ENCODE measurements around the gene CFAP74. TPM values are rescaled to one million over a fixed set of nuclear protein-coding genes. Genes with fewer than 3 reads are reported as not detected.
"Not testable (repeated sequence)": the region's sequence is repeated elsewhere in the genome, so short reads cannot be mapped to it uniquely, and the experiment has no call there.

Gene CFAP74
- total and polyA plus RNA-seq, 9 of the 15 experiments (the other 6 are each of a cell fraction or from before 2014, with no cell fraction given) = 0.03 to 0.15 (median 0.05) TPM; not detected in 6

DNA sequence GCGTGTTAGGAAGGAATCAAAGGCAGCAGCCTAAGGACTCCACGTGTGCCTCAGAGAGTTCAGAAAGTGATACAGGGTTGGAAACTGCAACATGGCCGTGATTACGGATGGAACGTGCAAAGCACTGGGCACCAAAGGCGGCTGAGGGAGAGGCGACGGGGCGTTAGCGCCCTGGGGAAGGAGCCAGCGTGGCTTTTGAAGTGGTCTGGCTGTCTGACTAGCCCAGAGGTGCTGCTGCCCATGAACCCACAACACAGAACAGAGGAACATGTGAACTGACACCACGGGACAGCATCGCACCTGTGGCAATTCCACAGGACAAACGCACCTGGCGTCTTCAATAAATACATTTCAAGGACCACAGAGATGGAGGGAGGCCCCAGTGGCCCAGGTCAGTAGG lies 66.5 kb downstream of the CFAP74 start:
- peaks cover 31 to 72% of the 10 kb centered on the region in 2 experiments for H3K27me3 ChIP-seq (ENCODE audit: control insufficient read depth in 2 of 2, insufficient read depth in 2 of 2, low read length in 2 of 2)

DNA sequence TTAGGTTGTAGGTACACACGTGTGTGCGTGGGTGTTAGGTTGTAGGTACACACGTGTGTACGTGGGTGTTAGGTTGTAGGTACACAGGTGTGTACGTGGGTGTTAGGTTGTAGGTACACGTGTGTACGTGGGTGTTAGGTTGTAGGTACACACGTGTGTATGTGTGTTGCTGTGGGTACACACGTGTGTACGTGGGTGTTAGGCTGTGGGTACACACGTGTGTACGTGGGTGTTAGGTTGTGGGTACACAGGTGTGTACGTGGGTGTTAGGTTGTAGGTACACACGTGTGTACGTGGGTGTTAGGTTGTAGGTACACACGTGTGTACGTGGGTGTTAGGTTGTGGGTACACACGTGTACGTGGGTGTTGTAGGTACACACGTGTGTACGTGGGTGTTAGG lies 68.7 kb downstream of the CFAP74 start:
- H3K4me3 ChIP-seq; H3K9ac ChIP-seq (ENCODE audit: insufficient read depth in 1 of 2, low read depth in 2 of 2, low read length in 2 of 2); intact Hi-C loops (cut with micrococcal nuclease); H3K9me1 ChIP-seq (ENCODE audit: control insufficient read depth, insufficient read depth, low read length); H2AFZ ChIP-seq (ENCODE audit: low read depth, low read length); H3K4me2 ChIP-seq (ENCODE audit: insufficient read depth, low read length); H3K36me3 ChIP-seq (ENCODE audit: control insufficient read depth, insufficient read depth, low read length); ATAC-seq; H4K20me1 ChIP-seq (replicated peaks; ENCODE audit: control insufficient read depth, insufficient read depth, low read length); CTCF ChIA-PET (ENCODE audit: low intra/inter-chr PET ratio); POLR2A ChIA-PET; BruUV-seq (replicated peaks); H3K9me3 ChIP-seq (replicated peaks; ENCODE audit: control insufficient read depth, insufficient read depth, low read depth, low read length); H3K79me2 ChIP-seq (ENCODE audit: control insufficient read depth, insufficient read depth, low read length); DNase-seq (ENCODE audit: extremely low read depth in 1 of 4, low spot score in 3 of 4); H3K27ac ChIP-seq (ENCODE audit: extremely low read depth, low read depth, low read length); FAIRE-seq; in situ Hi-C loops (cut with MboI): not testable (repeated sequence)
- Histone ChIP-seq H3K4me1 (replicated peaks in 1 of 2; ENCODE audit: control insufficient read depth in 2 of 2, insufficient read depth in 2 of 2, low read length in 2 of 2) (peaks cover 0 to 14% of the 10 kb centered on the region in 2 experiments; a peak in 1 of 5 replicates), H3K27me3 (ENCODE audit: control insufficient read depth in 2 of 2, insufficient read depth in 2 of 2, low read length in 2 of 2) (peaks cover 17 to 61% of the 10 kb centered on the region in 2 experiments; a peak in 4 of 5 replicates)
- WGBS (ENCODE audit: insufficient coverage, low coverage, missing lambda C conversion rate) = 3% methylated on average over 4 of the region's 21 CpGs

More for the DNA sequence above, 66.5 kb downstream of the CFAP74 start:
- H3K4me3 ChIP-seq = no peak overlapping the region
- no peaks in the 10 kb centered on the region for H3K9me1 ChIP-seq (ENCODE audit: control insufficient read depth, insufficient read depth, low read length)
- no peaks in the 10 kb centered on the region for H3K36me3 ChIP-seq (ENCODE audit: control insufficient read depth, insufficient read depth, low read length)
- H3K27ac ChIP-seq (ENCODE audit: extremely low read depth, low read depth, low read length) = no peak overlapping the region
- no peak overlapping the region for H3K9ac ChIP-seq (ENCODE audit: insufficient read depth in 1 of 2, low read depth in 2 of 2, low read length in 2 of 2)
- BruUV-seq (replicated peaks) = no TSS peak
- ATAC-seq = no peak
- POLR2A ChIA-PET = interaction anchor here (0.6 kb wide), 1 partner anchor 16 kb away, joined by 3 read pairs; no protein-coding TSS in a partner anchor
- peaks cover 3% of the 10 kb centered on the region; the same call in 1 of the 2 replicates for H4K20me1 ChIP-seq (replicated peaks; ENCODE audit: control insufficient read depth, insufficient read depth, low read length)
- 4% methylated on average over 15 of the region's 15 CpGs for WGBS (ENCODE audit: insufficient coverage, low coverage, missing lambda C conversion rate)
- peaks cover 0 to 17% of the 10 kb centered on the region in 2 experiments; a peak in 1 of 5 replicates for H3K4me1 ChIP-seq (replicated peaks in 1 of 2; ENCODE audit: control insufficient read depth in 2 of 2, insufficient read depth in 2 of 2, low read length in 2 of 2)
- H2AFZ ChIP-seq (ENCODE audit: low read depth, low read length) = no peak overlapping the region
- H3K9me3 ChIP-seq (replicated peaks; ENCODE audit: control insufficient read depth, insufficient read depth, low read depth, low read length) = peaks cover 9% of the 10 kb centered on the region; the same call in 1 of the 2 replicates
- no peak overlapping the region for H3K4me2 ChIP-seq (ENCODE audit: insufficient read depth, low read length)
- in situ Hi-C loops (cut with MboI) (no loop called here), intact Hi-C loops (cut with micrococcal nuclease) (no loop called here)
- TF ChIP-seq ZNF224 (CRISPR knock-in tag; IDR thresholded peaks at IDR 0.05) = no peak
- TF ChIP-seq, protein P1, sequence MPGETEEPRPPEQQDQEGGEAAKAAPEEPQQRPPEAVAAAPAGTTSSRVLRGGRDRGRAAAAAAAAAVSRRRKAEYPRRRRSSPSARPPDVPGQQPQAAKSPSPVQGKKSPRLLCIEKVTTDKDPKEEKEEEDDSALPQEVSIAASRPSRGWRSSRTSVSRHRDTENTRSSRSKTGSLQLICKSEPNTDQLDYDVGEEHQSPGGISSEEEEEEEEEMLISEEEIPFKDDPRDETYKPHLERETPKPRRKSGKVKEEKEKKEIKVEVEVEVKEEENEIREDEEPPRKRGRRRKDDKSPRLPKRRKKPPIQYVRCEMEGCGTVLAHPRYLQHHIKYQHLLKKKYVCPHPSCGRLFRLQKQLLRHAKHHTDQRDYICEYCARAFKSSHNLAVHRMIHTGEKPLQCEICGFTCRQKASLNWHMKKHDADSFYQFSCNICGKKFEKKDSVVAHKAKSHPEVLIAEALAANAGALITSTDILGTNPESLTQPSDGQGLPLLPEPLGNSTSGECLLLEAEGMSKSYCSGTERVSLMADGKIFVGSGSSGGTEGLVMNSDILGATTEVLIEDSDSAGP (CRISPR knock-in tag; IDR thresholded peaks at IDR 0.05) = no peak
- TF ChIP-seq ARID1B (IDR thresholded peaks at IDR 0.05) = no peak
- CTCF ChIA-PET (ENCODE audit: low intra/inter-chr PET ratio) = no interaction called here
- no peak for FAIRE-seq
- DNase-seq (ENCODE audit: extremely low read depth in 1 of 4, low spot score in 3 of 4) = no peak
- H3K79me2 ChIP-seq (ENCODE audit: control insufficient read depth, insufficient read depth, low read length) = no peaks in the 10 kb centered on the region
